CD4-positive, CD25-positive, alpha-beta regulatory T cell (primary cell): ENCODE results near the gene SNTG2. TPM values are rescaled to one million over a fixed set of nuclear protein-coding genes. Genes with fewer than 3 reads are reported as not detected.

Experiments used
- ATAC-seq, 2 donors: fragments of 150-1000 bp; cut with Tn5 transposase; one replicate each; pipeline ENCODE4 v1.10.0; 2021; ENCODE audit warnings: low read depth in 2 of 2, moderate number of reproducible peaks in 2 of 2, moderate library complexity in 1 of 2
- DNase-seq, 3 donors: peaks; one replicate each; pipeline versions ENCODE4 v3.0.0 to v3.0.0-alpha.2; 2012 to 2022; ENCODE audit warnings: mixed read lengths in 1 of 3
- H3K27ac ChIP-seq: one replicate; pipeline ENCODE4 v1.7.0; 2013; ENCODE audit warnings: mild to moderate bottlenecking, low read length; ENCODE audit not compliant: insufficient read depth, poor library complexity, severe bottlenecking
- H3K27me3 ChIP-seq: one replicate; pipeline ENCODE4 v1.7.0; 2013; ENCODE audit warnings: low read length; ENCODE audit not compliant: control insufficient read depth, insufficient read depth
- H3K36me3 ChIP-seq: one replicate; pipeline ENCODE4 v1.7.0; 2013; ENCODE audit warnings: mild to moderate bottlenecking, low read length, moderate library complexity; ENCODE audit not compliant: control insufficient read depth, insufficient read depth
- H3K4me1 ChIP-seq: 2 replicates; pipeline ENCODE4 v1.7.0; 2013; ENCODE audit warnings: mild to moderate bottlenecking, low read length; ENCODE audit not compliant: insufficient read depth, control insufficient read depth, poor library complexity, severe bottlenecking
- H3K4me3 ChIP-seq: one replicate; pipeline ENCODE4 v1.7.0; 2013; ENCODE audit warnings: low read depth, mild to moderate bottlenecking, low read length, moderate library complexity
- H3K9me3 ChIP-seq, 2 experiments: 1 replicate in 1 of 2; 2 replicates in 1 of 2; pipeline ENCODE4 v1.7.0; 2013; ENCODE audit warnings: low read length in 2 of 2, mild to moderate bottlenecking in 1 of 2, moderate library complexity in 1 of 2; ENCODE audit not compliant: control insufficient read depth in 2 of 2
- H3K27ac Mint-ChIP-seq, 3 donors: one replicate each; pipeline ENCODE4 v1.8.0; 2020 to 2022; ENCODE audit warnings: mild to moderate bottlenecking in 3 of 3, mixed read lengths in 3 of 3, moderate library complexity in 2 of 3
- H3K27me3 Mint-ChIP-seq: one replicate; pipeline ENCODE4 v1.8.0; 2022; ENCODE audit warnings: mild to moderate bottlenecking, mixed read lengths
- H3K36me3 Mint-ChIP-seq: one replicate; pipeline ENCODE4 v1.8.0; 2020; ENCODE audit warnings: mixed read lengths
- H3K4me1 Mint-ChIP-seq, 4 donors: one replicate each; pipeline ENCODE4 v1.8.0; 2020 to 2022; ENCODE audit warnings: mixed read lengths in 4 of 4, mild to moderate bottlenecking in 1 of 4
- H3K4me3 Mint-ChIP-seq, 4 donors: one replicate each; pipeline ENCODE4 v1.8.0; 2020 to 2022; ENCODE audit warnings: mild to moderate bottlenecking in 4 of 4, mixed read lengths in 4 of 4, moderate library complexity in 3 of 4
- H3K9me3 Mint-ChIP-seq, 7 donors: one replicate each; pipeline ENCODE4 v1.8.0; 2020 to 2022; ENCODE audit warnings: mixed read lengths in 7 of 7, mild to moderate bottlenecking in 3 of 7, moderate library complexity in 2 of 7
- polyA plus RNA-seq, 4 donors: library from polyadenylated mRNA; unstranded; fragments of 300-500 nt; fragmentation: Illumina TruSeq; gene quantifications; one replicate each; pipeline ENCODE4 v1.2.3, GENCODE V29; 2021
- total RNA-seq: library from RNA; stranded (reverse); gene quantifications from one replicate; pipeline ENCODE4 v1.2.3, GENCODE V29; 2022

The SNTG2 gene
- total and polyA plus RNA-seq, 5 donors from 2014 or later: 0.64 TPM; not detected in 4

- Mint-ChIP-seq H3K27ac (no peak overlapping the region), H3K9me3 (peaks cover 0 to 6% (median 0%) of the 10 kb centered on the region in 7 donors), H3K4me1 (no peaks in the 10 kb centered on the region), H3K4me3 (no peak overlapping the region), H3K27me3 (no peaks in the 10 kb centered on the region), H3K36me3 (no peaks in the 10 kb centered on the region)
- ATAC-seq: no peak
- Histone ChIP-seq H3K36me3 (no peaks in the 10 kb centered on the region), H3K9me3 (no peaks in the 10 kb centered on the region), H3K27ac (no peak overlapping the region), H3K4me3 (no peak overlapping the region), H3K27me3 (no peaks in the 10 kb centered on the region), H3K4me1 (no peaks in the 10 kb centered on the region)
- DNase-seq: no peak
These were observed 315.7 kb downstream of the SNTG2 start for GRCh38 chr2:1266351-1266750.

- H3K9me3 ChIP-seq: no peaks in the 10 kb centered on the region
- H3K27me3 ChIP-seq: no peaks in the 10 kb centered on the region
- H3K36me3 ChIP-seq: no peaks in the 10 kb centered on the region
- Mint-ChIP-seq H3K9me3 (peaks cover 0 to 10% (median 0%) of the 10 kb centered on the region in 7 donors), H3K36me3 (no peaks in the 10 kb centered on the region), H3K4me1 (no peaks in the 10 kb centered on the region), H3K27me3 (no peaks in the 10 kb centered on the region), H3K27ac (no peak overlapping the region), H3K4me3 (no peak overlapping the region)
- H3K27ac ChIP-seq: no peak overlapping the region
- DNase-seq: no peak
- H3K4me3 ChIP-seq: no peak overlapping the region
- ATAC-seq: no peak
- H3K4me1 ChIP-seq: no peaks in the 10 kb centered on the region
These were observed 317.4 kb downstream of the SNTG2 start for GRCh38 chr2:1268034-1268433.

- no peaks in the 10 kb centered on the region for H3K27me3 ChIP-seq
- H3K36me3 Mint-ChIP-seq: no peaks in the 10 kb centered on the region
- H3K27ac Mint-ChIP-seq: no peak overlapping the region
These were observed 319.2 kb downstream of the SNTG2 start for GRCh38 chr2:1269812-1270211.

GRCh38 chr2:1272835-1273234 lies 322.2 kb downstream of the SNTG2 start:
- H3K27ac Mint-ChIP-seq: no peak overlapping the region
- Histone ChIP-seq H3K36me3 (no peaks in the 10 kb centered on the region), H3K27me3 (no peaks in the 10 kb centered on the region), H3K4me3 (no peak overlapping the region), H3K9me3 (no peaks in the 10 kb centered on the region), H3K27ac (no peak overlapping the region), H3K4me1 (no peaks in the 10 kb centered on the region)
- no peak for DNase-seq
- no peaks in the 10 kb centered on the region for H3K27me3 Mint-ChIP-seq
- H3K4me1 Mint-ChIP-seq: no peaks in the 10 kb centered on the region
- peaks cover 0 to 12% (median 3%) of the 10 kb centered on the region in 7 donors for H3K9me3 Mint-ChIP-seq
- no peaks in the 10 kb centered on the region for H3K36me3 Mint-ChIP-seq
- no peak for ATAC-seq
- H3K4me3 Mint-ChIP-seq: no peak overlapping the region

More at GRCh38 chr2:1269812-1270211, 319.2 kb downstream of the SNTG2 start:
- H3K4me3 Mint-ChIP-seq: no peak overlapping the region
- no peak overlapping the region for H3K27ac ChIP-seq
- DNase-seq (no peak), ATAC-seq (no peak)
- H3K9me3 ChIP-seq: no peaks in the 10 kb centered on the region
- no peak overlapping the region for H3K4me3 ChIP-seq
- H3K4me1 ChIP-seq: no peaks in the 10 kb centered on the region
- H3K9me3 Mint-ChIP-seq: peaks cover 0 to 10% (median 1%) of the 10 kb centered on the region in 7 donors
- no peaks in the 10 kb centered on the region for H3K36me3 ChIP-seq
- H3K27me3 Mint-ChIP-seq: no peaks in the 10 kb centered on the region
- H3K4me1 Mint-ChIP-seq: no peaks in the 10 kb centered on the region

- Mint-ChIP-seq H3K27ac (no peak overlapping the region), H3K4me3 (no peak overlapping the region), H3K4me1 (peaks cover 0 to 2% (median 0%) of the 10 kb centered on the region in 4 donors), H3K27me3 (no peaks in the 10 kb centered on the region), H3K36me3 (no peaks in the 10 kb centered on the region), H3K9me3 (peaks cover 0 to 12% (median 0%) of the 10 kb centered on the region in 7 donors)
- Histone ChIP-seq H3K9me3 (no peaks in the 10 kb centered on the region), H3K27ac (no peak overlapping the region), H3K4me3 (no peak overlapping the region), H3K27me3 (no peaks in the 10 kb centered on the region), H3K36me3 (no peaks in the 10 kb centered on the region), H3K4me1 (no peaks in the 10 kb centered on the region)
- ATAC-seq (no peak), DNase-seq (no peak)
These were observed 327.0 kb downstream of the SNTG2 start for GRCh38 chr2:1277634-1278033.

DNA sequence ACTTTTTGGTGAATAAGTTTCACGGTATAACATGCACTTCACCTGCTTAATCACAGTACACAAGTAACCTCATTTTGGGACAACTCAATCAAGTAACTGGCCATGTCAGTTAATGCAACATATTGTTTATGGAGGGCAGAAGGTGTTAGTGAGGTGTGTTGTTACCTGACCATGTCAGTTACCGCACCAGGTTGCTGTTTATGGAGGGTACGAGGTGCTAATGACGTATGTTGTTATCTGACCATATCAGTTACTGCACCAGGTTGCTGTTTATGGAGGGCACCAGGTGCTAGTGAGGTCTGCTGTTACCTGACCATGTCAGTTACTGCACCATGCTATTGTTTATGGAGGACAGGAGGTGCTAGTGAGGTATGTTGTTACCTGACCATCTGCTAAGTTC lies 327.5 kb downstream of the SNTG2 start:
- no peak overlapping the region for H3K4me3 Mint-ChIP-seq

GRCh38 chr2:1278861-1279260 lies 328.2 kb downstream of the SNTG2 start:
- Mint-ChIP-seq H3K4me3 (no peak overlapping the region), H3K36me3 (no peaks in the 10 kb centered on the region), H3K9me3 (peaks cover 0 to 12% (median 0%) of the 10 kb centered on the region in 7 donors)

More for the DNA sequence above, 327.5 kb downstream of the SNTG2 start:
- Mint-ChIP-seq H3K27me3 (no peaks in the 10 kb centered on the region), H3K36me3 (no peaks in the 10 kb centered on the region), H3K27ac (no peak overlapping the region), H3K9me3 (peaks cover 0 to 12% (median 0%) of the 10 kb centered on the region in 7 donors), H3K4me1 (peaks cover 0 to 2% (median 0%) of the 10 kb centered on the region in 4 donors)
- ATAC-seq (no peak), DNase-seq (no peak)
- no peaks in the 10 kb centered on the region for H3K27me3 ChIP-seq
- H3K36me3 ChIP-seq: no peaks in the 10 kb centered on the region
- no peaks in the 10 kb centered on the region for H3K9me3 ChIP-seq
- no peaks in the 10 kb centered on the region for H3K4me1 ChIP-seq
- no peak overlapping the region for H3K27ac ChIP-seq
- no peak overlapping the region for H3K4me3 ChIP-seq

DNA sequence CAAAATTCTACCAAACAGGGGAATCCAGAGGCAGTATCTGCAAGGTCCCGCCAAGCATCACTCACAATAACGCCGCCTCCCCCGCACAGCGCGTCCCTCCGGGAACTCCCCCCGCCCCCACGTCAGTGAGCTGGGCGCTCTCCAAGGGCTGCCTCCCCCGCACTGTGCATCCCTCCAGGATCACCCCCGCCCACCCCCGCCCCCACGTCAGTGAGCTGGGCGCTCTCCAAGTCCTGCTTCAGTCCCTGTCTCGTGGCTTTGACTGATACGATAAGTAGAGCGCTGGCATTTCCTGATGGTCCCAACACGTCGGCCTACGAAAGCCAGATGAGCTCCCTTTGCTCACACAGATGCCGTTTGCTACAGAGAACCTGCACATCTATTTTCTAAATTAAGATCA lies 331.9 kb downstream of the SNTG2 start:
- DNase-seq: no peak
- peaks cover 0 to 2% (median 0%) of the 10 kb centered on the region in 7 donors for H3K9me3 Mint-ChIP-seq
- H3K27me3 Mint-ChIP-seq: no peaks in the 10 kb centered on the region
- Histone ChIP-seq H3K36me3 (no peaks in the 10 kb centered on the region), H3K4me1 (no peaks in the 10 kb centered on the region), H3K9me3 (no peaks in the 10 kb centered on the region), H3K4me3 (no peak overlapping the region), H3K27me3 (no peaks in the 10 kb centered on the region), H3K27ac (no peak overlapping the region)
- H3K36me3 Mint-ChIP-seq: no peaks in the 10 kb centered on the region
- H3K4me3 Mint-ChIP-seq: no peak overlapping the region
- H3K27ac Mint-ChIP-seq: no peak overlapping the region
- ATAC-seq: no peak
- H3K4me1 Mint-ChIP-seq: peaks cover 0 to 2% (median 0%) of the 10 kb centered on the region in 4 donors

More at GRCh38 chr2:1278861-1279260, 328.2 kb downstream of the SNTG2 start:
- Histone ChIP-seq H3K36me3 (no peaks in the 10 kb centered on the region), H3K4me3 (no peak overlapping the region), H3K4me1 (no peaks in the 10 kb centered on the region), H3K27ac (no peak overlapping the region), H3K9me3 (no peaks in the 10 kb centered on the region), H3K27me3 (no peaks in the 10 kb centered on the region)
- H3K4me1 Mint-ChIP-seq: peaks cover 0 to 2% (median 0%) of the 10 kb centered on the region in 4 donors
- no peak overlapping the region for H3K27ac Mint-ChIP-seq
- no peak for ATAC-seq
- DNase-seq: no peak
- H3K27me3 Mint-ChIP-seq: no peaks in the 10 kb centered on the region
